ENCODE results near the gene P2RX6.
A peak's percentile ranks its signal among the peaks of the same experiment; 100 is the strongest.
"Not testable (repeated sequence)": the region's sequence is repeated elsewhere in the genome, so short reads cannot be mapped to it uniquely, and the experiment has no call there.

P2RX6 gene

DNA sequence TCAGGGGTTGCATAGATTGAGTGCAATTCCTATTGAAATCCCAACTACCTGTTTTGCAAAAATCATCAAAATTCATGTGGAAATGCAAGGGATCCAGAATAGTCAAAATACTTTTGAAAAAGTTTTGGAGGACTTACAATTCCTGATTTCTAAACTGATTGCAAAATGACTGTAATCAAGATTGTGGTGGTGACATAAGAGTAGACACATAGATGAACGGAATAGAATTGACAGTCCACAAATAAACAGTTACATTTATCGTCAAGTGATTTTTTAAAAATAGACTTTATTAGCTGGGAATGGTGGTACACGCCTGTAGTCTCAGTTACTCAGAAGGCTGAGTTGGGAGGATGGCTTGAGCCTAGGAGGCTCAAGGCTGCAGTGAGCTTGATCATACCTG lies 20.0 kb downstream of the P2RX6 start:
- H3K4me3 ChIP-seq (ENCODE audit: low read length): no peak overlapping the region
- no peaks in the 10 kb centered on the region for H3K4me1 ChIP-seq (ENCODE audit: control insufficient read depth, insufficient read depth, low read length)
- H3K36me3 ChIP-seq (ENCODE audit: control insufficient read depth, insufficient read depth, low read length): no peaks in the 10 kb centered on the region
- H3K27me3 ChIP-seq (ENCODE audit: control insufficient read depth, insufficient read depth, low read length): peaks cover 4% of the 10 kb centered on the region; the same call in 1 of the 2 replicates
- WGBS (ENCODE audit: insufficient coverage, insufficient read length): no CpG with 5 or more reads among the region's 3 CpGs
- no peaks in the 10 kb centered on the region for H3K9me3 ChIP-seq (ENCODE audit: control insufficient read depth, insufficient read depth, low read length)
- no peak for DNase-seq (ENCODE audit: low read depth, low spot score)
- H3K27ac ChIP-seq (ENCODE audit: low read length): no peak overlapping the region

DNA sequence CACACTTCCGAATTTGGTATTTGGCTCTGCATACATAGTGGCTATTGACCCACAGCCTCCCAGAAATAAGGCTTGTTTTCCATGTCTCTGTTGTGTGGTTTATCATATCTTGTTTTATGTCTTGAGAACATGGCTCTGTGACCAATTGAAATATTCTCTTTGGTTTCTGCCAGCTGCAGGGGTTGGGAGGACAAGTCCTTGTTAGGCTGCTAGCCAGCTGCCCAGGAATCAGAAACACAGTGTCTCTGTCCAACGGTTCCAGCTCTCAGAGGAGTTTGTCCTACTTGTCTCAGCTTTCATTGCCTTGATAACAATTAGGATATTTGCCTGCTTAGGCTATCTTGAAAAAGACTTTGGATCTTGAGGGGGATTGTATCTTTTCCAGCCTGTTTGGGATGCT lies 23.4 kb downstream of the P2RX6 start:
- DNase-seq (ENCODE audit: low read depth, low spot score): no peak
- H3K27me3 ChIP-seq (ENCODE audit: control insufficient read depth, insufficient read depth, low read length): no peaks in the 10 kb centered on the region; the same call in 1 of the 2 replicates
- H3K27ac ChIP-seq (ENCODE audit: low read length): no peak overlapping the region
- no peak overlapping the region for H3K4me3 ChIP-seq (ENCODE audit: low read length)
- H3K9me3 ChIP-seq (ENCODE audit: control insufficient read depth, insufficient read depth, low read length): no peaks in the 10 kb centered on the region
- H3K36me3 ChIP-seq (ENCODE audit: control insufficient read depth, insufficient read depth, low read length): no peaks in the 10 kb centered on the region
- H3K4me1 ChIP-seq (ENCODE audit: control insufficient read depth, insufficient read depth, low read length): no peaks in the 10 kb centered on the region
- no CpG with 5 or more reads among the region's 2 CpGs for WGBS (ENCODE audit: insufficient coverage, insufficient read length)

DNA sequence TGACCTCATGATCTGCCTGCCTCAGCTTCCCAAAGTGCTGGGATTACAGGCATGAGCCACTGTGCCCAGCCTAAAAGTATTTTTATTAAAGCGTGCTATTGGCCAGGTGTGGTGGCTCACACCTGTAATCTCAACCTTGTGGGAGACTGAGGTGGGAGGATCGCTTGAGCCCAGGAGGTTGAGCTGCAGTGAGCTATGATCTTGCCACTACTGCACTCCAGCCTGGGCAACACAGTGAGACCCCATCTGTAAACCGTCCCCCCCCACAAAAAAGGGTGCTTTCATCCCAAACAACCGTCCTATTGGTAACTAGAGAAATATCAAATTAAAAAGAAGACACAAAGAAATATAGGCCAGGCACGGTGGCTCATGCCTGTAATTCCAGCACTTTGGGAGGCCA lies 24.2 kb downstream of the P2RX6 start:
- DNase-seq (ENCODE audit: low read depth, low spot score); H3K36me3 ChIP-seq (ENCODE audit: control insufficient read depth, insufficient read depth, low read length); H3K9me3 ChIP-seq (ENCODE audit: control insufficient read depth, insufficient read depth, low read length); H3K4me1 ChIP-seq (ENCODE audit: control insufficient read depth, insufficient read depth, low read length); H3K4me3 ChIP-seq (ENCODE audit: low read length); H3K27ac ChIP-seq (ENCODE audit: low read length); H3K27me3 ChIP-seq (ENCODE audit: control insufficient read depth, insufficient read depth, low read length): not testable (repeated sequence)
- no CpG with 5 or more reads among the region's 5 CpGs for WGBS (ENCODE audit: insufficient coverage, insufficient read length)

DNA sequence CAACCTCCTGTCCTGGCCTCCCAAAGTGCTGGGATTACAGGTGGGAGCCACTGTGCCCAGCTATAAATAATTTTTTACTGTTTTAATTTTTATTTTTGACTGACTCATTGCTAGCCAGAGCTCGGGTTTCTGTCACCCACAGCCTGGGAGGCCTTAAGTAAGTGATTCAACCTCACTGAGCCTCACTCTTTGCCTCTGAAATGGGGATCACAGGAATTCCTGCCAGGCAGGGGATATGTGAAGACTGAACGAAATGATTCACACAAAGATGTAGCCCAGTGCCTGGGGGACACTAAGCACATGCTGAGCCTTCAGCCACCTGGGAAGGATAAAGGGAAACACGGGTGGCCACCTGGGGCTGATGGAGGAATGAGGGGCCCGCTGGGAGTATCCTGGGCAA lies 27.0 kb downstream of the P2RX6 start:
- no peaks in the 10 kb centered on the region for H3K4me1 ChIP-seq (ENCODE audit: control insufficient read depth, insufficient read depth, low read length)
- no CpG with 5 or more reads among the region's 4 CpGs for WGBS (ENCODE audit: insufficient coverage, insufficient read length)
- no peaks in the 10 kb centered on the region for H3K36me3 ChIP-seq (ENCODE audit: control insufficient read depth, insufficient read depth, low read length)
- H3K27me3 ChIP-seq (ENCODE audit: control insufficient read depth, insufficient read depth, low read length): no peaks in the 10 kb centered on the region
- no peaks in the 10 kb centered on the region for H3K9me3 ChIP-seq (ENCODE audit: control insufficient read depth, insufficient read depth, low read length)
- H3K4me3 ChIP-seq (ENCODE audit: low read length): no peak overlapping the region
- no peak for DNase-seq (ENCODE audit: low read depth, low spot score)
- H3K27ac ChIP-seq (ENCODE audit: low read length): no peak overlapping the region

DNA sequence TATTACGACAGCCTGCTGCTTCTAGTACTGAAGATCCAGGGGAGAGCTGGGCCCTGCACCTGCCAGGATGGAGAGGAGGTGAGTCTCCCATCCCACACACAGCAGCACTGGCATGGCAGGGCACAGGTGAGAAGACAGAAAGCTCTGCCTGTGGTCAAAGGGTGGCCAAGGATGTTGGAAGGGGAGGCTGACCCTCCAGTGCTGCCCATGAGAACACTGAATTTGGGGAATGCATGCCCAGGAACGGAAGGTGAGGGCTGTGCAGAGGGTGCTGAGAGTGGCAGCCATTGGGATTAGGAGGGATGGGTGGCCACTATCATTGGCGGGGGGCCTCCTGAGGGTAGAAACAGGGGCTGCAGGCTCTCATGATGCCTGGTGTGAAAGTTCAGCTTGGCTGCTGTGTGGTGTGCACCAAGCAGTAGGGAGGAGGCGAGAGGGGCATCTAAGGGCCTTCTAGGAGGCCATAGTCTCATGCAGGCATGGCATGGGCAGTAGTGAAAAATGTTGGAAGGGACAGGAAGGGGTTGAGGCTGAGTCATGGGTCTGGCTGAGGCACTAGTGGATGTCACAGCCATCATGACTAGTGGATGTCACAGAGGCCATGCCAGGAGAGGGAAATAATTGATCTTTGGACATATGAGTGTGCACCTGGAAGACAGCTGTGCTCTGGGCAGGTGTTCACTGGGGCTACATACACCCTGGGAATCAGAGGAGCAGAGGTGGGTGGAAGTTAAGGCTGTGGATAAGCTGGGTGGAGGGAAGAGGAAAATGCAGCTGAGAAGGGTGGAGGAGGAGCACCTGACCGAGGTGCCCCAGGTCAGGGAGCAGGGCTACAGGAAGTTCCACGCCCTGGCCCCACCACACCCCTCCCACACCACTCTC lies 28.3 kb downstream of the P2RX6 start:
- Histone ChIP-seq H3K4me1 (ENCODE audit: control insufficient read depth, insufficient read depth, low read length) (no peaks in the 10 kb centered on the region), H3K27me3 (ENCODE audit: control insufficient read depth, insufficient read depth, low read length) (no peaks in the 10 kb centered on the region), H3K36me3 (ENCODE audit: control insufficient read depth, insufficient read depth, low read length) (no peaks in the 10 kb centered on the region), H3K9me3 (ENCODE audit: control insufficient read depth, insufficient read depth, low read length) (no peaks in the 10 kb centered on the region), H3K4me3 (ENCODE audit: low read length) (no peak overlapping the region), H3K27ac (ENCODE audit: low read length) (no peak overlapping the region)
- no CpG with 5 or more reads among the region's 6 CpGs for WGBS (ENCODE audit: insufficient coverage, insufficient read length)
- DNase-seq (ENCODE audit: low read depth, low spot score): no peak

DNA sequence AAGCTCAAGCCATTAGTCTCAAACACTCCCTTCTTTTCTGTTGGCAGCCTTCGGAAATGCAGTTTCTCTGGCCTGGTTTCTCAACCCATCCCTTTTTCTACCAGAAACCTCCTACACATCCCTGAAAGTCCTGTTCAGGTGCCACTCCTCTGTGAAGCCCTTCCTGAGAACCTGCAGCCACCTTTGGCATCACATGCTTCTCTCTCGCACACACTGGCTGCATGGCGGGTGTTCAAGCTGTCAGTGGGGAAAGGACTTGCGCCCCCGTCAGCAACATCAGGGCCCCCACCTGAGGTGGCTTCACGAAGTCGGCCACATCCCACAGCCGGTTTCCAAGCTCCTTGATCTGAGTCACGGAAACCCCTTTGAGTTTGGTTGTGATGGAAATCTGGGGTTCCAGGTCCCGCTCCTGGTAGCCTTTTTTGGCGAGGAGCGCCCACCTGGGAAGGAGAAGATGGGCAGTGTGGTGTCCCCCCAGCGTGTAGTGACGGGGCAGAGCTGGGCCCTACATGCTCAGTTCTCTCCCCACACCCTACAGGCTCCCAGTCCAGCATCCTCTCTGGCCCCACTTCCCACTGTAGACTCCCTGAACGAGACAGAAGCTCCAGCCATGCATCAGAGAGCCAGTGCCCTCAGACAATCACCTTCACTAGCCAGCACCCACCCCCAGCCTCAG lies 29.0 kb downstream of the P2RX6 start:
- Histone ChIP-seq H3K36me3 (ENCODE audit: control insufficient read depth, insufficient read depth, low read length) (no peaks in the 10 kb centered on the region), H3K9me3 (ENCODE audit: control insufficient read depth, insufficient read depth, low read length) (no peaks in the 10 kb centered on the region), H3K4me3 (ENCODE audit: low read length) (no peak overlapping the region), H3K27me3 (ENCODE audit: control insufficient read depth, insufficient read depth, low read length) (no peaks in the 10 kb centered on the region), H3K4me1 (ENCODE audit: control insufficient read depth, insufficient read depth, low read length) (no peaks in the 10 kb centered on the region), H3K27ac (ENCODE audit: low read length) (no peak overlapping the region)
- no peak for DNase-seq (ENCODE audit: low read depth, low spot score)
- WGBS (ENCODE audit: insufficient coverage, insufficient read length): no CpG with 5 or more reads among the region's 15 CpGs

DNA sequence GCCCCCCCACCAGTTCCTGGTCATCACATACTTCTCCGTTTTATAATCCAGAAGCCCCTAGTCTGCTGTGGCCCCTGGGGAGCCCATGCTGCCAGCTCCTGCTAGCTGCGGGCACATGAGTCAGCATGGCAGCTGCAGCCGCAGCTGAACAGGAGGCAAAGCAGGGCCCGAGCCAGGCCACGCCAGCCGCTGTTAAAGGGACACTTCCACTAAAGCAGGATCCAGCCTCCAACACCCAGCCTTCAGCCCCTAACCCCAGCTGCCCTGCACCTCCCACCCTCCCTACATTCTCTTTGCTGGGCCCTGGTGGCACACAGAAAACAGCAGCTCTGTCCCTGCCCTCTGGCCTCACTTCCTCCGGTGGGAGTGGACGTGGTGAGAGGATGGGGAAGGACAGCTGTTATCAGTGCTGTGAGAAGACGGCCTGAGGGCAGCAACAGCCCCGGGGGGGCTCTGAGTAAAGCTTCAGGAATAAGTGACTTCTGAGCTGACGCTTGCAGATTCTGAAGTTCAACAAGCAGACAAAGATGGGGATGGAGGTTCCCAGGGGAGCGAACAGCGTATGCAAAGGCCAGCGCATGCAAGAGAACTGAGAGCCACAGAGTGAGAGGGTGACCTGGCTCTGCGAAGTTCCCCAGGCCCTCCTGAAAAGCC lies 30.1 kb downstream of the P2RX6 start:
- DNase-seq (ENCODE audit: low read depth, low spot score): no peak
- Histone ChIP-seq H3K36me3 (ENCODE audit: control insufficient read depth, insufficient read depth, low read length) (no peaks in the 10 kb centered on the region), H3K9me3 (ENCODE audit: control insufficient read depth, insufficient read depth, low read length) (no peaks in the 10 kb centered on the region), H3K27ac (ENCODE audit: low read length) (no peak overlapping the region), H3K4me1 (ENCODE audit: control insufficient read depth, insufficient read depth, low read length) (no peaks in the 10 kb centered on the region), H3K27me3 (ENCODE audit: control insufficient read depth, insufficient read depth, low read length) (no peaks in the 10 kb centered on the region), H3K4me3 (ENCODE audit: low read length) (no peak overlapping the region; the same call in 1 of the 2 replicates)
- WGBS (ENCODE audit: insufficient coverage, insufficient read length): no CpG with 5 or more reads among the region's 15 CpGs

DNA sequence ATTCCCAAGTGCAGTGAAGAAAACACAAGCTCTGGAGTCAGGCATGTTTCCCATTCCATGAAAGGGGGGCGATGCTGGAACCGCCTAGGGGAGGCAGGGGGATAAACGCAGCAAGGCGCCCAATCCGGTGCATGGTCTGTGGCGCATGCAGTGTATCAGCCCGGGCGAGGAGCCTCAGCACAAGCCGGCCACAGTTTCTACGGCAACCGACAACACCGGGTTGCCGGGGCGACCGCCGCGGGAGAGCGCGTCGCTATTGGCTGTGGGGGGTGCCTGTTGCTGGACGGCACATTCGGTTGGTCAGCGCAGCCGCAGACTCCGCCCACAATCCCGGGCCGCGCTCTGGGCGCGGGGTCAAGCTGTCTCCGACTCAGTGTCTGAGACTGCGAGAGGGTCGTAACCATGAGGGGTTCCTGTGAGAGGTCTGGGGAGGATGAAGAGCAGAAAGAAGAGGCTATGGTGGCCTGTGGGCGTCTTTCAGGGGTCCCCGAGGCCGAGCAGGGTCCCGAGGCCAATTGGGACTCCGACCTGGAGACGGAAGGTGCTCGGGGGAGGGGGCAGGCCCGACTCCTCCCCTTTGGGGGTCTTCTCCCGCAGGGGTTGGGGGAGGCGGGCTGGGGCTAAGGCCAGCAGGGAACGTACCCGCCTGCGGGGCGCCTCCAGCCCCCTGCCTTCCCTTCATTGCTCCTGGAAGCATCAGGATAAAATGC lies 30.8 kb downstream of the P2RX6 start, which contains the start of gene LRRC74B:
TSS of gene LRRC74B (plus strand) at position 362 of the 710 bp plus-strand sequence. CDS start at position 403, 41 bp downstream.
- no CpG with 5 or more reads among the region's 47 CpGs for WGBS (ENCODE audit: insufficient coverage, insufficient read length)
- Histone ChIP-seq H3K27me3 (ENCODE audit: control insufficient read depth, insufficient read depth, low read length) (no peaks in the 10 kb centered on the region), H3K36me3 (ENCODE audit: control insufficient read depth, insufficient read depth, low read length) (no peaks in the 10 kb centered on the region), H3K4me1 (ENCODE audit: control insufficient read depth, insufficient read depth, low read length) (no peaks in the 10 kb centered on the region), H3K9me3 (ENCODE audit: control insufficient read depth, insufficient read depth, low read length) (no peaks in the 10 kb centered on the region), H3K4me3 (ENCODE audit: low read length) (peak within 1 kb of the TSS; percentile 49; the same call in 1 of the 2 replicates), H3K27ac (ENCODE audit: low read length) (no peak within 1 kb of the TSS)
- DNase-seq (ENCODE audit: low read depth, low spot score): peak; percentile 71

DNA sequence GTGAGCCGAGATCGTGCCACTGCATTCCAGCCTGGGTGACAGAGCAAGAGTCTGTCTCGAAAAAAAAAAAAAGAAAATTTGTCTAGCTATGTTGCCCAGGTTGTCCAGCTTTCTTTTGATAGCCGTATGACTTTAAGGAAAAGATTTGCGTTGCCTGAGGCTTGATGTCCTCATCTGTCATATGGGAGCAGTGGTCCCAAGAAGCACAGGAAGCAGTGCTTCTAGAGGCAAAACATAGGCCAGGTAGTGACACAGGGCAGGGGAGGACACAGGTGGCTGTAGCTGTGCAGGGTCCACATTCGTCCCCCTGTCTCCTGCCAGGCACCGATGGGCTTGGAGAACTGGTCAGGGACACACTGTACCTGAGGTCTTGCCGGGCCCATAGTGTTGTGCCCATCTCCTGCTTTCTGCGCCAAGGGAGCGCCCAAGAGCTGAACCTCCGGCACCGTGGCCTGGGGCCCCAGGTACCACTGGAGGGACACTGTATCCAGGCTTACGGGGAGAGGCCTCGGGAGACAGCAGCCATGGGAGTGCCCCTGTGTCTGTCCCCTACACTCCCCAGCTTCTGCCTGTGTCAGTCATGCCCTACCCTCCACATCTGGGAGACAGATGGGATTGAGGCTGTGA lies 32.2 kb downstream of the P2RX6 start:
- Histone ChIP-seq H3K9me3 (ENCODE audit: control insufficient read depth, insufficient read depth, low read length) (no peaks in the 10 kb centered on the region), H3K4me3 (ENCODE audit: low read length) (no peak overlapping the region), H3K27ac (ENCODE audit: low read length) (no peak overlapping the region), H3K27me3 (ENCODE audit: control insufficient read depth, insufficient read depth, low read length) (no peaks in the 10 kb centered on the region), H3K36me3 (ENCODE audit: control insufficient read depth, insufficient read depth, low read length) (no peaks in the 10 kb centered on the region), H3K4me1 (ENCODE audit: control insufficient read depth, insufficient read depth, low read length) (peaks cover 5% of the 10 kb centered on the region; the same call in 1 of the 2 replicates)
- DNase-seq (ENCODE audit: low read depth, low spot score): no peak
- WGBS (ENCODE audit: insufficient coverage, insufficient read length): no CpG with 5 or more reads among the region's 14 CpGs

Measured in iPS DF 6.9 (cell line).